ENCODE results near the gene NRM. TPM values are rescaled to one million over a fixed set of nuclear protein-coding genes. Genes with fewer than 3 reads are reported as not detected.

Gene NRM
- total and polyA plus RNA-seq, 2 of the 13 experiments (the other 11 are each of a cell fraction or from before 2014, with no cell fraction given) = 12.5 to 16.0 TPM

- TF ChIP-seq MED1 (CRISPR knock-in tag; IDR thresholded peaks at IDR 0.05) (peak; percentile 68), ZFP36L1 (CRISPR knock-in tag; IDR thresholded peaks at IDR 0.05) (no peak), TSC22D2 (CRISPR knock-in tag; IDR thresholded peaks at IDR 0.05; ENCODE audit: borderline replicate concordance) (no peak), TCF12 (IDR thresholded peaks at IDR 0.05) (no peak), TCF12 (CRISPR knock-in tag; IDR thresholded peaks at IDR 0.05) (0 out of 2 replicates have a peak, but pooled peaks have one; percentile 14), NKX3-1 (CRISPR knock-in tag; IDR thresholded peaks at IDR 0.05) (peak; percentile 80), NFIB (CRISPR knock-in tag; IDR thresholded peaks at IDR 0.05; ENCODE audit: borderline replicate concordance) (no peak), ZNF253 (CRISPR knock-in tag; IDR thresholded peaks at IDR 0.05; ENCODE audit: borderline replicate concordance) (no peak), CAMTA2 (CRISPR knock-in tag; IDR thresholded peaks at IDR 0.05; ENCODE audit: borderline replicate concordance) (no peak), NCOR1 (IDR thresholded peaks at IDR 0.05; ENCODE audit: borderline replicate concordance, low read length) (no peak; the same call in 1 of the 2 replicates), MTA3 (CRISPR knock-in tag; IDR thresholded peaks at IDR 0.05) (no peak), ZNF879 (CRISPR knock-in tag; IDR thresholded peaks at IDR 0.05) (no peak), MEIS2 (CRISPR knock-in tag; IDR thresholded peaks at IDR 0.05) (peak; percentile 45; the same call in 1 of the 2 replicates), ZNF24 (IDR thresholded peaks at IDR 0.05) (no peak), MAX (IDR thresholded peaks at IDR 0.05) (peak; percentile 96), FOXC1 (CRISPR knock-in tag; IDR thresholded peaks at IDR 0.05; ENCODE audit: borderline replicate concordance) (no peak; the same call in 1 of the 2 replicates), ZNF646 (CRISPR knock-in tag; IDR thresholded peaks at IDR 0.05) (no peak), NCOA1 (CRISPR knock-in tag; IDR thresholded peaks at IDR 0.05) (no peak), FOXA3 (CRISPR knock-in tag; IDR thresholded peaks at IDR 0.05) (peak; percentile 8), GPN1 (CRISPR knock-in tag; IDR thresholded peaks at IDR 0.05; ENCODE audit: borderline replicate concordance) (no peak), NCOA2 (CRISPR knock-in tag; IDR thresholded peaks at IDR 0.05) (no peak), ZNF136 (CRISPR knock-in tag; IDR thresholded peaks at IDR 0.05; ENCODE audit: low read depth) (no peak), ZBTB34 (CRISPR knock-in tag; IDR thresholded peaks at IDR 0.05) (no peak; the same call in 1 of the 2 replicates)
Observed at GRCh38 chr6:30721198-30722024, 30.6 kb upstream of the NRM start (continued).

Measured in HepG2 (cell line).